Measurements from ENCODE around the gene SYNDIG1L. TPM values are rescaled to one million over a fixed set of nuclear protein-coding genes. Genes with fewer than 3 reads are reported as not detected.

Gene SYNDIG1L
- total RNA-seq, 2 experiments from 2014 or later, result not detected

DNA sequence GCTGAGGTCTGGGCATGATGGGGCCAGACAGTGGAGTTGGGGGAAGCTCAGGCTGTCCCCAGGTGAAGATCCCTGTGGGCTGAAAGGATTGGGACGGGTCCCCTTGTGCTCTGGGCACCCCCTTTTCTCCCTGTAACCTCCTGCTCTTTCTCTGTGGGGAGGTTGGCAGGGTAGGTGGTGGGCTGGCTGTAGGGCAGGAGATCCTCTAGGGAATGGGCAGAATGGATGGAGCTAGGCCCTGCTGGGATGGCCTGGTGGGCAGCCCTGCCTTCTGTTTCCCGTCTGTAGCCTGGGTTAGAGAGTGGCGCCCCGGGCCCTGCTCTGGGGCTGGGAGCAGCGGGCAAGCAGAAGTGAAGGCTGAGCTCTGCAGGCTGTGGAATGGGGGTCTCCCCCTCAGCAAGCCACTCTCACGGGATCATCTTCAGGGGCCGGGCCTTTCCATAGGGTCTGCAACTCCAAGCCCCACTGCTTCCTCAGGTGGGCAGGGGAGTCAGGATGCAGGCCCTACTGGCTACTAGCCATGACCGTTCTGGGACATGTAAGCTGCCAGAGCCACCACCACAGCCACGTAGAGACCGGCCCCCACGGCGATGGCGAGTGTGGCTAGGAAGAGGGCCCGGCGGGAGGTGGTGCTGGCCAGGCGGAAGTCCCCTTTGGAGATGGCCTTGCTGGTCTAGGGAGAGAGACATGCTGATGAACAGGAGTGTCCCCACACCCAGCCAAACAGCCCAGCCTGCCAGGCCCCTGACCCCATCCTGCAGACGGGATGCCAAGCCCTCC lies 18.8 kb downstream of the SYNDIG1L start:
- Mint-ChIP-seq H3K4me3 (no peak overlapping the region), H3K27ac (no peak overlapping the region), H3K4me1 (ENCODE audit: low read depth) (peaks cover 5% of the 10 kb centered on the region), H3K9me3 (no peaks in the 10 kb centered on the region), H3K36me3 (ENCODE audit: low read depth) (no peaks in the 10 kb centered on the region), H3K27me3 (peaks cover 14% of the 10 kb centered on the region)
- ChIA-PET POLR2A (no interaction called here), CTCF (no interaction called here)
- ATAC-seq (ENCODE audit: poor library complexity) (no peak), DNase-seq (no peak)
- intact Hi-C loops (cut with DNase I, micrococcal nuclease), result no loop called here
- no peaks in the 10 kb centered on the region for H3K9me3 ChIP-seq (ENCODE audit: control insufficient read depth in 1 of 2, insufficient read depth in 1 of 2, low read length in 2 of 2)
- no peak overlapping the region for H3K4me3 ChIP-seq (ENCODE audit: low read length)
- TF ChIP-seq, protein P1, sequence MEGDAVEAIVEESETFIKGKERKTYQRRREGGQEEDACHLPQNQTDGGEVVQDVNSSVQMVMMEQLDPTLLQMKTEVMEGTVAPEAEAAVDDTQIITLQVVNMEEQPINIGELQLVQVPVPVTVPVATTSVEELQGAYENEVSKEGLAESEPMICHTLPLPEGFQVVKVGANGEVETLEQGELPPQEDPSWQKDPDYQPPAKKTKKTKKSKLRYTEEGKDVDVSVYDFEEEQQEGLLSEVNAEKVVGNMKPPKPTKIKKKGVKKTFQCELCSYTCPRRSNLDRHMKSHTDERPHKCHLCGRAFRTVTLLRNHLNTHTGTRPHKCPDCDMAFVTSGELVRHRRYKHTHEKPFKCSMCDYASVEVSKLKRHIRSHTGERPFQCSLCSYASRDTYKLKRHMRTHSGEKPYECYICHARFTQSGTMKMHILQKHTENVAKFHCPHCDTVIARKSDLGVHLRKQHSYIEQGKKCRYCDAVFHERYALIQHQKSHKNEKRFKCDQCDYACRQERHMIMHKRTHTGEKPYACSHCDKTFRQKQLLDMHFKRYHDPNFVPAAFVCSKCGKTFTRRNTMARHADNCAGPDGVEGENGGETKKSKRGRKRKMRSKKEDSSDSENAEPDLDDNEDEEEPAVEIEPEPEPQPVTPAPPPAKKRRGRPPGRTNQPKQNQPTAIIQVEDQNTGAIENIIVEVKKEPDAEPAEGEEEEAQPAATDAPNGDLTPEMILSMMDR (IDR thresholded peaks at IDR 0.05), result no peak
- H3K27ac ChIP-seq (ENCODE audit: low read depth in 1 of 2, low read length in 2 of 2), result no peak overlapping the region
- no peaks in the 10 kb centered on the region for H3K36me3 ChIP-seq (ENCODE audit: insufficient read depth, low read length)
- H3K27me3 ChIP-seq (ENCODE audit: control insufficient read depth in 1 of 2, insufficient read depth in 2 of 2, low read length in 2 of 2), result peaks cover 0 to 3% of the 10 kb centered on the region in 2 experiments
- H3K4me1 ChIP-seq (ENCODE audit: insufficient read depth, low read length), result peaks cover 9% of the 10 kb centered on the region

DNA sequence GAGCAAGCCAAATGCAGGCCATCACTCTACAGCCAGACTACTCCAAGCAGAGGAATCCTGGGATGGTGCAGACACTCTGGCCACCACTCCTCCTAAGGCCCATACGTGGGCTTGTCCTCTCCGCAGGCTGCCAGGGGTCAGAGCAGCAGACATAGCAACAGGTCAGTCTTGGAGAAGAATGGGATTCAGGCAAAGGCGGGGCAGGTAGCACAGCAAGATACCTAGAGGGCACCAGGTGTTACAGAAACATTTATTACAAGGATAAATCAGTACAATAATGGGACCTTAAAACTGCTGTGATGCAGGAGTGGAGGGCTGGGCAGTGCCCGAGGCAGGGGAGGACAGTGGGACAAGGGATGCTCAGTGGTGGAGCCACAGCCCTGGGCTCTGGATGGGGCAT lies 20.3 kb downstream of the SYNDIG1L start:
- Mint-ChIP-seq H3K4me3 (no peak overlapping the region), H3K36me3 (ENCODE audit: low read depth) (no peaks in the 10 kb centered on the region), H3K9me3 (no peaks in the 10 kb centered on the region), H3K4me1 (ENCODE audit: low read depth) (peaks cover 18% of the 10 kb centered on the region), H3K27ac (no peak overlapping the region), H3K27me3 (peaks cover 7% of the 10 kb centered on the region)
- intact Hi-C loops (cut with DNase I, micrococcal nuclease), result no loop called here
- Histone ChIP-seq H3K27me3 (ENCODE audit: control insufficient read depth in 1 of 2, insufficient read depth in 2 of 2, low read length in 2 of 2) (no peaks in the 10 kb centered on the region), H3K36me3 (ENCODE audit: insufficient read depth, low read length) (no peaks in the 10 kb centered on the region), H3K27ac (ENCODE audit: low read depth in 1 of 2, low read length in 2 of 2) (no peak overlapping the region), H3K9me3 (ENCODE audit: control insufficient read depth in 1 of 2, insufficient read depth in 1 of 2, low read length in 2 of 2) (no peaks in the 10 kb centered on the region), H3K4me1 (ENCODE audit: insufficient read depth, low read length) (peaks cover 24% of the 10 kb centered on the region), H3K4me3 (ENCODE audit: low read length) (no peak overlapping the region)
- CTCF ChIA-PET, result no interaction called here
- DNase-seq, result no peak
- ATAC-seq (ENCODE audit: poor library complexity), result no peak
- TF ChIP-seq, protein P1 (IDR thresholded peaks at IDR 0.05), result no peak
- POLR2A ChIA-PET, result no interaction called here

DNA sequence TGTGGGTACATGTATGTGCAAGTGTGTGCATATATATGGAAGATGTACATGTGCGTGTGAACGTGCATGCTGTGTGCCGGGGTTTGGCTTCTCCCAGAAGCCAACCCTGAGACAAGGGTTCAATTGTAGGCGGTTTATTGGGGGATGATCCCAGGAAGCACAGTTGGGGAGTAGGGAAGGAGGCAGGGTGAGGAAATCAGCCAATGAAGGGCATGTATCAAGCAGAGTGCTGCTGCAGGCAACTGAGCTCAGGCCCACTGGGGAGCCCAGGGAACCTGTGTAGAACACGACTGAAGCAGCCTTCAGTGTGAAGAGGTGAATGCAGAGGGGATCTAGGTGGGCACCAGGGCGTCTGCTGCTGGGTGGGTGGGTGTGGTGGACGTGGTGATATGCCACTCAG lies 21.6 kb downstream of the SYNDIG1L start:
- peaks cover 22% of the 10 kb centered on the region for H3K4me1 Mint-ChIP-seq (ENCODE audit: low read depth)
- ChIA-PET POLR2A (no interaction called here), CTCF (no interaction called here)
- no peak overlapping the region for H3K27ac Mint-ChIP-seq
- no peaks in the 10 kb centered on the region for H3K27me3 Mint-ChIP-seq
- H3K27me3 ChIP-seq (ENCODE audit: control insufficient read depth in 1 of 2, insufficient read depth in 2 of 2, low read length in 2 of 2), result no peaks in the 10 kb centered on the region
- H3K36me3 ChIP-seq (ENCODE audit: insufficient read depth, low read length), result no peaks in the 10 kb centered on the region
- H3K27ac ChIP-seq (ENCODE audit: low read depth in 1 of 2, low read length in 2 of 2), result no peak overlapping the region
- TF ChIP-seq, protein P1 (IDR thresholded peaks at IDR 0.05), result no peak
- ATAC-seq (ENCODE audit: poor library complexity) (no peak), DNase-seq (no peak)
- H3K4me3 ChIP-seq (ENCODE audit: low read length), result no peak overlapping the region
- intact Hi-C loops (cut with DNase I, micrococcal nuclease), result no loop called here
- H3K4me3 Mint-ChIP-seq, result no peak overlapping the region
- H3K36me3 Mint-ChIP-seq (ENCODE audit: low read depth), result no peaks in the 10 kb centered on the region
- H3K4me1 ChIP-seq (ENCODE audit: insufficient read depth, low read length), result peaks cover 27% of the 10 kb centered on the region
- H3K9me3 ChIP-seq (ENCODE audit: control insufficient read depth in 1 of 2, insufficient read depth in 1 of 2, low read length in 2 of 2), result no peaks in the 10 kb centered on the region
- H3K9me3 Mint-ChIP-seq, result no peaks in the 10 kb centered on the region

Measured in CD4-positive, alpha-beta T cell (primary cell).